MM.1S (cell line): ENCODE results near the gene C10orf90.

ENCODE experiments used
- EZH2phosphoT487 ChIP-seq: fragments of 300-600 bp; sonication (generic); IDR thresholded peaks from 2 replicates; pipeline ENCODE4 v1.6.1; 2018; ENCODE audit warnings: antibody characterized with exemption, low read length
- TF ChIP-seq, protein P1 (sequence below): fragments of 300-600 bp; sonication (generic); IDR thresholded peaks from 2 replicates; pipeline ENCODE4 v1.5.1; 2016; ENCODE audit warnings: antibody characterized with exemption, low read length, mixed read lengths

DNA sequence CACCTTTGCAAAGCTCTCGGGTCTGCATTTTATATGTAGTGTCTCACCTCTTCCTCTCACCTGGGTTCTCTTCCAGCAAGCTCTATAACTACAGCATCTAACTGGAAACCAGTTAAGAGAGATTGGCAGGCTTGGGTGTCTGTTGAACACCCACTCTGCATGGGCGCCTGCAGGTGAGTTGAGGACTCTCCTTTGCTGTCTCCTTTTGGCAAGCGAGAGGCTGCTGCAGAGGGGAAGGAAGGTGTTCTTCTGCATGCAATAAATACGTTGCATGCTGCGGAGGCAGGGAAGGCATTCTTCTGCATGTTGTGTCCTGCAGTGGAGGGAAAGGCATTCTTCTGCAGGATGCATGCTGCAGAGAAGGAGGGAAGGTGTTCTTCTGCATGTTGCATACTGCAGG, 200.8 kb downstream of the C10orf90 start:
- TF ChIP-seq, protein P1, sequence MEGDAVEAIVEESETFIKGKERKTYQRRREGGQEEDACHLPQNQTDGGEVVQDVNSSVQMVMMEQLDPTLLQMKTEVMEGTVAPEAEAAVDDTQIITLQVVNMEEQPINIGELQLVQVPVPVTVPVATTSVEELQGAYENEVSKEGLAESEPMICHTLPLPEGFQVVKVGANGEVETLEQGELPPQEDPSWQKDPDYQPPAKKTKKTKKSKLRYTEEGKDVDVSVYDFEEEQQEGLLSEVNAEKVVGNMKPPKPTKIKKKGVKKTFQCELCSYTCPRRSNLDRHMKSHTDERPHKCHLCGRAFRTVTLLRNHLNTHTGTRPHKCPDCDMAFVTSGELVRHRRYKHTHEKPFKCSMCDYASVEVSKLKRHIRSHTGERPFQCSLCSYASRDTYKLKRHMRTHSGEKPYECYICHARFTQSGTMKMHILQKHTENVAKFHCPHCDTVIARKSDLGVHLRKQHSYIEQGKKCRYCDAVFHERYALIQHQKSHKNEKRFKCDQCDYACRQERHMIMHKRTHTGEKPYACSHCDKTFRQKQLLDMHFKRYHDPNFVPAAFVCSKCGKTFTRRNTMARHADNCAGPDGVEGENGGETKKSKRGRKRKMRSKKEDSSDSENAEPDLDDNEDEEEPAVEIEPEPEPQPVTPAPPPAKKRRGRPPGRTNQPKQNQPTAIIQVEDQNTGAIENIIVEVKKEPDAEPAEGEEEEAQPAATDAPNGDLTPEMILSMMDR: no peak
- TF ChIP-seq EZH2phosphoT487: no peak
